CD14-positive monocyte (primary cell): ENCODE data around the gene CRAT. TPM values are rescaled to one million over a fixed set of nuclear protein-coding genes. Genes with fewer than 3 reads are reported as not detected.
"Not testable (repeated sequence)": the region's sequence is repeated elsewhere in the genome, so short reads cannot be mapped to it uniquely, and the experiment has no call there.

Experiments
- DNase-seq, 3 donors: peaks; one replicate each; pipeline ENCODE4 v3.0.0-alpha.2; 2011 to 2022
- H2AFZ ChIP-seq: 2 replicates; pipeline ENCODE4 v1.6.0; 2012; ENCODE audit warnings: mild to moderate bottlenecking, low read depth, low read length, inconsistent platforms; ENCODE audit not compliant: insufficient read depth, poor library complexity, severe bottlenecking
- H3K27ac ChIP-seq, 2 donors: 1 replicate in 1 of 2; 2 replicates in 1 of 2; pipeline ENCODE4 v1.5.1; 2012 to 2013; ENCODE audit warnings: low read length in 2 of 2, control low read depth in 1 of 2, inconsistent platforms in 1 of 2, low read depth in 1 of 2, mild to moderate bottlenecking in 1 of 2
- H3K27me3 ChIP-seq, 2 donors: one replicate each; pipeline versions ENCODE4 v1.6.0 to v1.6.1; 2011 to 2013; ENCODE audit warnings: low read length in 2 of 2; ENCODE audit not compliant: control insufficient read depth in 2 of 2, insufficient read depth in 2 of 2
- H3K36me3 ChIP-seq, 2 donors: replicated peaks in 1 of 2; 1 replicate in 1 of 2; 2 replicates in 1 of 2; pipeline versions ENCODE4 v1.5.1 to v1.6.1; 2012 to 2013; ENCODE audit warnings: low read length in 2 of 2, control low read depth in 1 of 2, inconsistent platforms in 1 of 2, mild to moderate bottlenecking in 1 of 2; ENCODE audit not compliant: insufficient read depth in 2 of 2, control insufficient read depth in 1 of 2
- H3K4me1 ChIP-seq, 2 donors: 1 replicate in 1 of 2; 2 replicates in 1 of 2; pipeline versions ENCODE4 v1.5.1 to v1.6.1; 2012 to 2013; ENCODE audit warnings: low read length in 2 of 2, control low read depth in 1 of 2, inconsistent platforms in 1 of 2, mild to moderate bottlenecking in 1 of 2, moderate library complexity in 1 of 2; ENCODE audit not compliant: insufficient read depth in 2 of 2, control insufficient read depth in 1 of 2
- H3K4me2 ChIP-seq: replicated peaks from 2 replicates; pipeline ENCODE3; 2012; ENCODE audit warnings: low read length, moderate library complexity, mild to moderate bottlenecking; ENCODE audit not compliant: poor library complexity, severe bottlenecking; ENCODE audit errors: extremely low read depth
- H3K4me3 ChIP-seq, 3 experiments: fragments of 200-600 bp in 1 of 3; sonication (generic) in 1 of 3; replicated peaks in 1 of 3; 1 replicate in 2 of 3; 2 replicates in 1 of 3; pipeline ENCODE4 v1.5.1; 2011 to 2013; ENCODE audit warnings: low read length in 3 of 3, mild to moderate bottlenecking in 3 of 3, control low read depth in 2 of 3, low read depth in 2 of 3, inconsistent platforms in 1 of 3, moderate library complexity in 1 of 3
- H3K79me2 ChIP-seq: 2 replicates; pipeline ENCODE4 v1.6.0; 2012; ENCODE audit warnings: mild to moderate bottlenecking, control low read depth, inconsistent platforms, low read length, moderate library complexity; ENCODE audit not compliant: insufficient read depth
- H3K9ac ChIP-seq: 2 replicates; pipeline ENCODE4 v1.6.0; 2017; ENCODE audit warnings: low read length, mild to moderate bottlenecking; ENCODE audit not compliant: insufficient read depth, poor library complexity, severe bottlenecking
- H3K9me3 ChIP-seq, 2 donors: replicated peaks in 1 of 2; 1 replicate in 1 of 2; 2 replicates in 1 of 2; pipeline versions ENCODE4 v1.5.1 to v1.6.1; 2012 to 2013; ENCODE audit warnings: low read length in 2 of 2, control low read depth in 1 of 2; ENCODE audit not compliant: control insufficient read depth in 1 of 2, insufficient read depth in 1 of 2
- H4K20me1 ChIP-seq: 2 replicates; pipeline ENCODE4 v1.6.0; 2012; ENCODE audit warnings: mild to moderate bottlenecking, low read length, control low read depth, moderate library complexity; ENCODE audit not compliant: insufficient read depth
- H3K27ac Mint-ChIP-seq, 7 donors: one replicate each; pipeline ENCODE4 v1.8.0; 2020; ENCODE audit warnings: mild to moderate bottlenecking in 7 of 7, mixed read lengths in 7 of 7, moderate library complexity in 6 of 7, inconsistent platforms in 2 of 7
- H3K27me3 Mint-ChIP-seq, 3 donors: one replicate each; pipeline ENCODE4 v1.8.0; 2021 to 2022; ENCODE audit warnings: low read depth in 3 of 3, mild to moderate bottlenecking in 3 of 3, mixed read lengths in 3 of 3, moderate library complexity in 3 of 3, inconsistent platforms in 1 of 3
- H3K36me3 Mint-ChIP-seq, 2 donors: one replicate each; pipeline ENCODE4 v1.8.0; 2020; ENCODE audit warnings: mixed read lengths in 2 of 2, inconsistent platforms in 1 of 2, mild to moderate bottlenecking in 1 of 2
- H3K4me1 Mint-ChIP-seq: one replicate; pipeline ENCODE4 v1.8.0; 2020; ENCODE audit warnings: mild to moderate bottlenecking, mixed read lengths
- H3K4me3 Mint-ChIP-seq, 2 donors: one replicate each; pipeline ENCODE4 v1.8.0; 2020; ENCODE audit warnings: mild to moderate bottlenecking in 2 of 2, mixed read lengths in 2 of 2, moderate library complexity in 1 of 2
- H3K9me3 Mint-ChIP-seq, 7 donors: one replicate each; pipeline ENCODE4 v1.8.0; 2020 to 2022; ENCODE audit warnings: mixed read lengths in 7 of 7, mild to moderate bottlenecking in 6 of 7, moderate library complexity in 6 of 7, inconsistent platforms in 2 of 7
- CTCF ChIP-seq: fragments of 200-600 bp; IDR thresholded peaks from one replicate; pipeline ENCODE4 v1.8.0; 2022; ENCODE audit warnings: antibody characterized with exemption, mild to moderate bottlenecking
- WGBS: methylation state at CpG from one replicate; pipeline ENCODE4 v1.1.5; 2013; ENCODE audit warnings: missing lambda C conversion rate; ENCODE audit not compliant: insufficient coverage; 5-methylcytosine and 5-hydroxymethylcytosine counted together
- intact Hi-C, 2 donors: fragments of 100-400 bp; cut with micrococcal nuclease; formaldehyde crosslinking; loops; one replicate each; pipeline versions ENCODE4 v1.15.0 to v1.15.1; 2023
- polyA plus RNA-seq, 3 donors: library from polyadenylated mRNA; depleted of rRNA in 1 of 3; unstranded in 2 of 3; stranded (reverse) in 1 of 3; fragments of 300-500 nt in 2 of 3; fragments of >200 nt in 1 of 3; fragmentation: Illumina TruSeq in 2 of 3; gene quantifications; 1 replicate in 2 of 3; 2 replicates in 1 of 3; pipeline ENCODE4 v1.2.3, GENCODE V29; 2012 to 2021

Gene CRAT
- polyA plus RNA-seq, 3 donors = 12.2 to 19.4 (median 15.0) TPM

GRCh38 chr9:129125478-129125877 lies 14.9 kb upstream of the CRAT start:
- Mint-ChIP-seq H3K27ac (no peak overlapping the region), H3K36me3 (peaks cover 83 to 96% of the 10 kb centered on the region in 2 donors), H3K9me3 (no peaks in the 10 kb centered on the region), H3K4me1 (peaks cover 4% of the 10 kb centered on the region), H3K4me3 (no peak overlapping the region), H3K27me3 (peaks cover 0 to 2% (median 0%) of the 10 kb centered on the region in 3 donors)
- Histone ChIP-seq H3K4me2 (no peak overlapping the region), H3K4me1 (no peaks in the 10 kb centered on the region), H3K36me3 (peaks cover 73 to 94% of the 10 kb centered on the region in 2 donors), H2AFZ (no peak overlapping the region), H4K20me1 (peaks cover 42% of the 10 kb centered on the region), H3K27me3 (no peaks in the 10 kb centered on the region), H3K4me3 (no peak overlapping the region), H3K9me3 (no peaks in the 10 kb centered on the region), H3K79me2 (peaks cover 48% of the 10 kb centered on the region), H3K27ac (no peak overlapping the region), H3K9ac (no peak overlapping the region)
- no peak for DNase-seq
- WGBS = 96% methylated on average over 5 of the region's 8 CpGs
- intact Hi-C loops = no loop called here
- no peak for TF ChIP-seq CTCF

- H3K36me3 ChIP-seq = peaks cover 72 to 88% of the 10 kb centered on the region in 2 donors
- Mint-ChIP-seq H3K9me3 (no peaks in the 10 kb centered on the region), H3K27me3 (peaks cover 0 to 2% (median 0%) of the 10 kb centered on the region in 3 donors), H3K4me1 (peaks cover 4% of the 10 kb centered on the region), H3K4me3 (no peak overlapping the region), H3K36me3 (peaks cover 83 to 96% of the 10 kb centered on the region in 2 donors), H3K27ac (peak overlapping the region in 2 of 7 donors; percentile 32 to 61)
- H3K4me3 ChIP-seq = no peak overlapping the region
- H3K4me2 ChIP-seq = no peak overlapping the region
- H2AFZ ChIP-seq = no peak overlapping the region
- peak overlapping the region in 1 of 2 donors; percentile 16 for H3K27ac ChIP-seq
- WGBS = 93% methylated on average over 3 of the region's 3 CpGs
- H3K9me3 ChIP-seq = no peaks in the 10 kb centered on the region
- intact Hi-C loops = no loop called here
- no peaks in the 10 kb centered on the region for H3K4me1 ChIP-seq
- no peak overlapping the region for H3K9ac ChIP-seq
- no peak for TF ChIP-seq CTCF
- no peak for DNase-seq
- no peaks in the 10 kb centered on the region for H3K27me3 ChIP-seq
- H4K20me1 ChIP-seq = peaks cover 48% of the 10 kb centered on the region
- peaks cover 56% of the 10 kb centered on the region for H3K79me2 ChIP-seq
Observed at GRCh38 chr9:129124506-129125069, 14.0 kb upstream of the CRAT start.

GRCh38 chr9:129122976-129123375 lies 12.4 kb upstream of the CRAT start:
- H3K4me1 ChIP-seq, intact Hi-C loops, H3K27me3 Mint-ChIP-seq, H3K9me3 ChIP-seq, H3K9me3 Mint-ChIP-seq, H3K4me1 Mint-ChIP-seq, H3K27me3 ChIP-seq, H3K27ac Mint-ChIP-seq, H3K4me3 ChIP-seq, H3K4me2 ChIP-seq, H3K27ac ChIP-seq, DNase-seq, H3K4me3 Mint-ChIP-seq, H3K9ac ChIP-seq, H2AFZ ChIP-seq: not testable (repeated sequence)
- H4K20me1 ChIP-seq = peaks cover 59% of the 10 kb centered on the region
- H3K79me2 ChIP-seq = peaks cover 72% of the 10 kb centered on the region
- 83% methylated on average over 4 of the region's 15 CpGs for WGBS
- peaks cover 65 to 74% of the 10 kb centered on the region in 2 donors for H3K36me3 ChIP-seq
- peaks cover 78 to 92% of the 10 kb centered on the region in 2 donors for H3K36me3 Mint-ChIP-seq
